Caco-2 (cell line): ENCODE results near the gene GABRG3. TPM values are rescaled to one million over a fixed set of nuclear protein-coding genes. Genes with fewer than 3 reads are reported as not detected.

Experiments
- BruUV-seq: library from RNA; stranded (reverse); fragments of 400-500 nt; replicated peaks from 2 replicates; lab custom pipeline; 2021; lab: Mats Ljungman, UMichigan
- CTCF ChIA-PET: fragments of 300-600 bp; sonication (Branson Sonifier 250); formaldehyde crosslinking; loops from one replicate; lab custom pipeline; 2022; ENCODE audit warnings: antibody characterized with exemption; lab: Charles Lee
- POLR2A ChIA-PET: fragments of 300-600 bp; sonication (Branson Sonifier 250); formaldehyde crosslinking; loops from one replicate; lab custom pipeline; 2022; ENCODE audit warnings: antibody characterized with exemption; lab: Charles Lee
- DNase-seq, 2 experiments: peaks; one replicate each; pipeline versions ENCODE4 v3.0.0 to v3.0.0-alpha.2; 2020 to 2022
- H3K27me3 ChIP-seq: replicated peaks from 2 replicates; pipeline ENCODE4 v1.6.0; 2011; ENCODE audit warnings: low read length; ENCODE audit not compliant: control insufficient read depth, insufficient read depth
- H3K36me3 ChIP-seq: 2 replicates; pipeline ENCODE4 v1.5.1; 2011; ENCODE audit warnings: low read length; ENCODE audit not compliant: control insufficient read depth, insufficient read depth
- H3K4me1 ChIP-seq: fragments of 250-450 bp; sonication (Bioruptor Pico); 2 replicates; pipeline ENCODE4 v1.5.1; 2020; ENCODE audit warnings: mild to moderate bottlenecking
- H3K4me3 ChIP-seq: 2 replicates; pipeline ENCODE4 v1.5.1; 2011; ENCODE audit warnings: low read depth, mild to moderate bottlenecking, control low read depth, low read length
- H3K9me3 ChIP-seq: fragments of 250-450 bp; sonication (Bioruptor Pico); 2 replicates; pipeline ENCODE4 v1.5.1; 2020; ENCODE audit warnings: mild to moderate bottlenecking, moderate library complexity
- H3K27ac Mint-ChIP-seq: one replicate; pipeline ENCODE4 v1.8.0; 2022; ENCODE audit warnings: mixed read lengths; ENCODE audit not compliant: unreplicated experiment
- H3K27me3 Mint-ChIP-seq: one replicate; pipeline ENCODE4 v1.8.0; 2022; ENCODE audit warnings: mixed read lengths; ENCODE audit not compliant: insufficient read depth, unreplicated experiment
- H3K36me3 Mint-ChIP-seq: one replicate; pipeline ENCODE4 v1.8.0; 2022; ENCODE audit warnings: mild to moderate bottlenecking, mixed read lengths; ENCODE audit not compliant: insufficient read depth, unreplicated experiment
- H3K4me1 Mint-ChIP-seq: one replicate; pipeline ENCODE4 v1.8.0; 2022; ENCODE audit warnings: low read depth, mixed read lengths; ENCODE audit not compliant: unreplicated experiment
- H3K4me3 Mint-ChIP-seq: one replicate; pipeline ENCODE4 v1.8.0; 2022; ENCODE audit warnings: mild to moderate bottlenecking, moderate library complexity, mixed read lengths; ENCODE audit not compliant: unreplicated experiment
- H3K9me3 Mint-ChIP-seq: one replicate; pipeline ENCODE4 v1.8.0; 2022; ENCODE audit warnings: mixed read lengths; ENCODE audit not compliant: unreplicated experiment
- CTCF ChIP-seq, 2 experiments: fragments of 200-600 bp in 1 of 2; IDR thresholded peaks; 1 replicate in 1 of 2; 2 replicates in 1 of 2; pipeline versions ENCODE4 v1.5.1 to v1.8.0; 2011 to 2022; ENCODE audit warnings: antibody characterized with exemption in 1 of 2, control low read depth in 1 of 2, inconsistent platforms in 1 of 2, low read depth in 1 of 2, low read length in 1 of 2, mild to moderate bottlenecking in 1 of 2, moderate library complexity in 1 of 2; ENCODE audit not compliant: insufficient read depth in 1 of 2, severe bottlenecking in 1 of 2, unreplicated experiment in 1 of 2
- intact Hi-C: fragments of 100-400 bp; cut with micrococcal nuclease; formaldehyde crosslinking; loops from one replicate; pipeline ENCODE4 v1.10.0; 2022; ENCODE audit not compliant: unreplicated experiment
- total RNA-seq: library from RNA; stranded (reverse); gene quantifications from 2 replicates; pipeline ENCODE4 v1.2.3, GENCODE V29; 2022

The GABRG3 gene
- total RNA-seq, 1 experiment from 2014 or later = not detected

- DNase-seq = no peak
- no peaks in the 10 kb centered on the region for H3K27me3 ChIP-seq
- BruUV-seq = no TSS peak
- Mint-ChIP-seq H3K27me3 (no peaks in the 10 kb centered on the region), H3K9me3 (no peaks in the 10 kb centered on the region), H3K4me1 (no peaks in the 10 kb centered on the region), H3K27ac (no peak overlapping the region), H3K4me3 (no peak overlapping the region), H3K36me3 (no peaks in the 10 kb centered on the region)
- intact Hi-C loops = no loop called here
- no peak for TF ChIP-seq CTCF (IDR thresholded peaks at IDR 0.05; ENCODE audit: insufficient read depth in 1 of 2, low read depth in 1 of 2, low read length in 1 of 2, severe bottlenecking in 1 of 2, unreplicated experiment in 1 of 2)
- POLR2A ChIA-PET = no interaction called here
- H3K9me3 ChIP-seq = no peaks in the 10 kb centered on the region
- H3K4me1 ChIP-seq = no peaks in the 10 kb centered on the region
- CTCF ChIA-PET = no interaction called here
- H3K36me3 ChIP-seq = no peaks in the 10 kb centered on the region
- no peak overlapping the region for H3K4me3 ChIP-seq
Observed at GRCh38 chr15:27359586-27359985, 388.6 kb downstream of the GABRG3 start.

GRCh38 chr15:27360316-27360715 is 389.3 kb downstream of the GABRG3 start:
- H3K36me3 Mint-ChIP-seq = no peaks in the 10 kb centered on the region
- no TSS peak for BruUV-seq
- H3K4me3 Mint-ChIP-seq = no peak overlapping the region
- POLR2A ChIA-PET = no interaction called here
- no peaks in the 10 kb centered on the region for H3K9me3 ChIP-seq
- H3K36me3 ChIP-seq = no peaks in the 10 kb centered on the region
- H3K27me3 Mint-ChIP-seq = no peaks in the 10 kb centered on the region
- no peak for TF ChIP-seq CTCF (IDR thresholded peaks at IDR 0.05; ENCODE audit: insufficient read depth in 1 of 2, low read depth in 1 of 2, low read length in 1 of 2, severe bottlenecking in 1 of 2, unreplicated experiment in 1 of 2)
- no peaks in the 10 kb centered on the region for H3K27me3 ChIP-seq
- intact Hi-C loops = no loop called here
- no peaks in the 10 kb centered on the region for H3K9me3 Mint-ChIP-seq
- H3K4me1 Mint-ChIP-seq = no peaks in the 10 kb centered on the region
- no peak for DNase-seq
- no peaks in the 10 kb centered on the region for H3K4me1 ChIP-seq
- CTCF ChIA-PET = no interaction called here
- no peak overlapping the region for H3K27ac Mint-ChIP-seq
- no peak overlapping the region for H3K4me3 ChIP-seq

- Mint-ChIP-seq H3K4me1 (no peaks in the 10 kb centered on the region), H3K9me3 (no peaks in the 10 kb centered on the region), H3K4me3 (no peak overlapping the region), H3K27me3 (no peaks in the 10 kb centered on the region), H3K36me3 (no peaks in the 10 kb centered on the region), H3K27ac (no peak overlapping the region)
- Histone ChIP-seq H3K27me3 (no peaks in the 10 kb centered on the region), H3K36me3 (no peaks in the 10 kb centered on the region), H3K4me3 (no peak overlapping the region), H3K4me1 (no peaks in the 10 kb centered on the region), H3K9me3 (no peaks in the 10 kb centered on the region)
- no peak for DNase-seq
- intact Hi-C loops = no loop called here
- no TSS peak for BruUV-seq
- TF ChIP-seq CTCF (IDR thresholded peaks at IDR 0.05; ENCODE audit: insufficient read depth in 1 of 2, low read depth in 1 of 2, low read length in 1 of 2, severe bottlenecking in 1 of 2, unreplicated experiment in 1 of 2) = no peak
- ChIA-PET POLR2A (no interaction called here), CTCF (no interaction called here)
Observed at GRCh38 chr15:27361438-27361837, 390.5 kb downstream of the GABRG3 start.
